Upper lobe of left lung (tissue), 4 donors: ENCODE measurements around the gene C3orf22.

Source experiments
- CTCF ChIP-seq, 6 experiments: fragments of 450-650 bp in 4 of 6; fragments of 200-600 bp in 2 of 6; sonication (generic) in 2 of 6; IDR thresholded peaks; one replicate each; pipeline ENCODE4 v1.5.1; 2016 to 2019; ENCODE audit warnings: antibody characterized with exemption in 6 of 6
- EP300 ChIP-seq, 4 donors: sonication (generic); formaldehyde crosslinking; IDR thresholded peaks; one replicate each; pipeline ENCODE4 v1.5.1; 2017; ENCODE audit warnings: antibody characterized with exemption in 4 of 4, control low read depth in 2 of 4
- POLR2A ChIP-seq, 4 donors: fragments of 450-650 bp; IDR thresholded peaks; one replicate each; pipeline ENCODE4 v1.5.1; 2016 to 2017; ENCODE audit warnings: antibody characterized with exemption in 4 of 4, mild to moderate bottlenecking in 2 of 4
- POLR2AphosphoS5 ChIP-seq, 2 donors: sonication (generic); formaldehyde crosslinking; IDR thresholded peaks; one replicate each; pipeline ENCODE4 v1.5.1; 2017; ENCODE audit warnings: antibody characterized with exemption in 2 of 2

- TF ChIP-seq CTCF (IDR thresholded peaks at IDR 0.05) = no peak
- TF ChIP-seq POLR2A (IDR thresholded peaks at IDR 0.05) = no peak
- no peak for TF ChIP-seq EP300 (IDR thresholded peaks at IDR 0.05)
- TF ChIP-seq POLR2AphosphoS5 (IDR thresholded peaks at IDR 0.05) = no peak
These were observed 43.5 kb downstream of the C3orf22 start for GRCh38 chr3:126515066-126515706.
